K562 (cell line): Measurements from ENCODE around the gene DELE1. TPM values are rescaled to one million over a fixed set of nuclear protein-coding genes. Genes with fewer than 3 reads are reported as not detected.
A peak's percentile ranks its signal among the peaks of the same experiment; 100 is the strongest.

ENCODE experiments used
- E2F5 ChIP-seq: sonication (generic); formaldehyde crosslinking; IDR thresholded peaks from 2 replicates; pipeline ENCODE4 v1.8.0; 2022; ENCODE audit warnings: mild to moderate bottlenecking, missing genetic modification reagents
- HDGF ChIP-seq: fragments of 450-650 bp; IDR thresholded peaks from 2 replicates; pipeline ENCODE4 v1.6.1; 2016
- LCOR ChIP-seq: sonication (generic); formaldehyde crosslinking; IDR thresholded peaks from 2 replicates; pipeline ENCODE4 v1.8.0; 2022; ENCODE audit warnings: mild to moderate bottlenecking, missing genetic modification reagents
- NCOR1 ChIP-seq: fragments of 450-650 bp; IDR thresholded peaks from 2 replicates; pipeline ENCODE4 v1.6.1; 2016; ENCODE audit warnings: mild to moderate bottlenecking, moderate library complexity
- SIN3A ChIP-seq, 2 experiments: fragments of 150-350 bp in 1 of 2; IDR thresholded peaks; 2 replicates each; pipeline ENCODE4 v1.6.1; 2011 to 2016; ENCODE audit warnings: borderline replicate concordance in 2 of 2, low read depth in 2 of 2, low read length in 2 of 2, mild to moderate bottlenecking in 2 of 2, moderate library complexity in 2 of 2; ENCODE audit not compliant: control insufficient read depth in 1 of 2
- TRIM28 ChIP-seq: fragments of 450-650 bp; IDR thresholded peaks from 2 replicates; pipeline ENCODE4 v1.6.1; 2017
- ZNF224 ChIP-seq: sonication (generic); formaldehyde crosslinking; IDR thresholded peaks from 2 replicates; pipeline ENCODE4 v1.8.0; 2022; ENCODE audit warnings: mild to moderate bottlenecking, missing genetic modification reagents
- ZNF232 ChIP-seq: sonication (generic); formaldehyde crosslinking; IDR thresholded peaks from 2 replicates; pipeline ENCODE4 v1.8.0; 2022; ENCODE audit warnings: mild to moderate bottlenecking, missing genetic modification reagents
- ZNF695 ChIP-seq: fragments of 450-650 bp; formaldehyde crosslinking; IDR thresholded peaks from 2 replicates; pipeline ENCODE4 v1.4.0; 2020; ENCODE audit warnings: mild to moderate bottlenecking, moderate library complexity
- ZNF740 ChIP-seq, 3 experiments: fragments of 200-800 bp in 1 of 3; sonication (Bioruptor generic) in 1 of 3; sonication (generic) in 1 of 3; formaldehyde crosslinking in 1 of 3; IDR thresholded peaks; 2 replicates each; pipeline versions ENCODE4 v1.6.1 to v1.8.0; 2016 to 2022; ENCODE audit warnings: mild to moderate bottlenecking in 2 of 3, missing compliant biosample characterization in 2 of 3, missing genetic modification characterization in 2 of 3, missing genetic modification reagents in 1 of 3
- polyA plus RNA-seq, 8 experiments: library from polyadenylated mRNA; depleted of rRNA in 4 of 8; stranded (reverse) in 5 of 8; unstranded in 3 of 8; fragments of >200 nt; fragmentation: Nextera tagmentation in 2 of 8; fragmentation: Illumina TruSeq in 1 of 8; extraction: Ambion mirVana in 2 of 8; extraction: Trizol in 1 of 8; gene quantifications; 2 replicates each; pipeline versions ENCODE4 v1.2.1 to v1.2.3, GENCODE V29; 2011 to 2014; ENCODE audit warnings: inconsistent platforms in 1 of 8, missing spikeins in 1 of 8
- total RNA-seq, 7 experiments: library from RNA; depleted of rRNA in 6 of 7; stranded (reverse); fragments of >200 nt in 6 of 7; fragmentation: Illumina TruSeq in 2 of 7; extraction: Trizol in 2 of 7; gene quantifications; 2 replicates each; pipeline versions ENCODE4 v1.2.1 to v1.2.3, GENCODE V29; 2011 to 2021; ENCODE audit warnings: low replicate concordance in 1 of 7

The DELE1 gene
- total and polyA plus RNA-seq, 9 of the 15 experiments (the other 6 are each of a cell fraction or from before 2014, with no cell fraction given) = 16.6 to 74.4 (median 49.8) TPM

- TF ChIP-seq NCOR1 (no peak), HDGF (no peak), ZNF224 (CRISPR knock-in tag) (no peak), E2F5 (CRISPR knock-in tag) (no peak), TRIM28 (no peak), LCOR (CRISPR knock-in tag) (0 out of 2 replicates have a peak, but pooled peaks have one; percentile 35), ZNF695 (CRISPR knock-in tag) (no peak), SIN3A (IDR thresholded peaks at IDR 0.05; ENCODE audit: borderline replicate concordance in 2 of 2, control insufficient read depth in 1 of 2, low read depth in 2 of 2, low read length in 2 of 2) (peak in 1 of 2 experiments; percentile 45; a peak in 1 of 4 replicates), ZNF232 (CRISPR knock-in tag) (peak; percentile 76), ZNF740 (CRISPR knock-in tag; IDR thresholded peaks at IDR 0.05) (no peak), ZNF740 (tag; IDR thresholded peaks at IDR 0.05) (no peak)
Measured at GRCh38 chr5:141883184-141883891, 40.3 kb upstream of the DELE1 start (continued).
